ENCODE measurements around the gene ATN1. TPM values are rescaled to one million over a fixed set of nuclear protein-coding genes. Genes with fewer than 3 reads are reported as not detected.
"Not testable (repeated sequence)": the region's sequence is repeated elsewhere in the genome, so short reads cannot be mapped to it uniquely, and the experiment has no call there.

The ATN1 gene
- 34.3 TPM for total RNA-seq

GRCh38 chr12:6927379-6928021, at the start of gene ATN1:
ATN1 (plus strand) TSS chr12:6927959; CDS start chr12:6934002, 6,043 bp downstream.
- peak; percentile 95 for DNase-seq

GRCh38 chr12:6879824-6880223, 47.9 kb upstream of the ATN1 start:
- not testable (repeated sequence) for DNase-seq

GRCh38 chr12:6883252-6883651, 44.5 kb upstream of the ATN1 start:
- no peak for DNase-seq

- no peak for DNase-seq
Measured at GRCh38 chr12:6883683-6884082, 44.1 kb upstream of the ATN1 start.

GRCh38 chr12:6884539-6884938, 43.2 kb upstream of the ATN1 start:
- DNase-seq: no peak

GRCh38 chr12:6886206-6886999, 41.4 kb upstream of the ATN1 start:
- not testable (repeated sequence) for DNase-seq

- no peak for DNase-seq
Measured at GRCh38 chr12:6887460-6887859, 40.3 kb upstream of the ATN1 start.

- no peak for DNase-seq
Measured at GRCh38 chr12:6888360-6888759, 39.4 kb upstream of the ATN1 start.

GRCh38 chr12:6888794-6889193, 39.0 kb upstream of the ATN1 start:
- not testable (repeated sequence) for DNase-seq

GRCh38 chr12:6889775-6890573, 37.8 kb upstream of the ATN1 start:
- not testable (repeated sequence) for DNase-seq

- peak; percentile 99 for DNase-seq
Measured at GRCh38 chr12:6890789-6891645, 36.7 kb upstream of the ATN1 start.

- DNase-seq: no peak
Measured at GRCh38 chr12:6891646-6892001, 36.1 kb upstream of the ATN1 start.

- not testable (repeated sequence) for DNase-seq
Measured at GRCh38 chr12:6892683-6893082, 35.1 kb upstream of the ATN1 start.

- DNase-seq: no peak
Measured at GRCh38 chr12:6894321-6894720, 33.4 kb upstream of the ATN1 start.

GRCh38 chr12:6896846-6897435, 30.8 kb upstream of the ATN1 start:
- DNase-seq: no peak

- DNase-seq: no peak
Measured at GRCh38 chr12:6899427-6899826, 28.3 kb upstream of the ATN1 start.

GRCh38 chr12:6899837-6900519, 27.8 kb upstream of the ATN1 start:
- peak; percentile 43 for DNase-seq

- DNase-seq: no peak
Measured at GRCh38 chr12:6902448-6902847, 25.3 kb upstream of the ATN1 start.

GRCh38 chr12:6903722-6904121, 24.0 kb upstream of the ATN1 start:
- DNase-seq: no peak

- peak; percentile 99 for DNase-seq
Measured at GRCh38 chr12:6904280-6905276, 23.2 kb upstream of the ATN1 start, which contains the start of gene LRRC23. LRRC23 (plus strand) TSS chr12:6904822; CDS start chr12:6905634, 812 bp downstream.

Measured in tongue (tissue), 2 donors.